HAP-1 (cell line): Measurements from ENCODE around the gene TRPC6.
"Not testable (repeated sequence)": the region's sequence is repeated elsewhere in the genome, so short reads cannot be mapped to it uniquely, and the experiment has no call there.

Experiments used
- DNase-seq, 2 experiments: peaks; one replicate each; pipeline ENCODE4 v3.0.0-alpha.2; 2016 to 2020; ENCODE audit warnings: low spot score in 2 of 2
- H3K27me3 ChIP-seq: fragments of 250-450 bp; sonication (Bioruptor Pico); 2 replicates; pipeline ENCODE4 v1.5.1; 2020; ENCODE audit warnings: low read depth, mild to moderate bottlenecking, moderate library complexity
- H3K36me3 ChIP-seq: fragments of 250-450 bp; sonication (Bioruptor Pico); replicated peaks from 2 replicates; pipeline ENCODE4 v1.5.1; 2020; ENCODE audit warnings: mild to moderate bottlenecking
- H3K4me1 ChIP-seq: fragments of 250-450 bp; sonication (Bioruptor Pico); 2 replicates; pipeline ENCODE4 v1.5.1; 2020; ENCODE audit warnings: mild to moderate bottlenecking
- H3K4me3 ChIP-seq: fragments of 250-450 bp; sonication (Bioruptor Pico); 2 replicates; pipeline ENCODE4 v1.5.1; 2020; ENCODE audit warnings: mild to moderate bottlenecking, moderate library complexity
- H3K9me3 ChIP-seq: fragments of 250-450 bp; sonication (Bioruptor Pico); 2 replicates; pipeline ENCODE4 v1.5.1; 2020; ENCODE audit warnings: mild to moderate bottlenecking, moderate library complexity
- in situ Hi-C: fragments of 300-500 bp; cut with MboI; formaldehyde crosslinking; loops from 3 replicates; pipeline ENCODE4 v1.14.3; 2020; ENCODE audit warnings: low sequenced_read_pairs, inconsistent platforms, mixed read lengths

The TRPC6 gene

DNA sequence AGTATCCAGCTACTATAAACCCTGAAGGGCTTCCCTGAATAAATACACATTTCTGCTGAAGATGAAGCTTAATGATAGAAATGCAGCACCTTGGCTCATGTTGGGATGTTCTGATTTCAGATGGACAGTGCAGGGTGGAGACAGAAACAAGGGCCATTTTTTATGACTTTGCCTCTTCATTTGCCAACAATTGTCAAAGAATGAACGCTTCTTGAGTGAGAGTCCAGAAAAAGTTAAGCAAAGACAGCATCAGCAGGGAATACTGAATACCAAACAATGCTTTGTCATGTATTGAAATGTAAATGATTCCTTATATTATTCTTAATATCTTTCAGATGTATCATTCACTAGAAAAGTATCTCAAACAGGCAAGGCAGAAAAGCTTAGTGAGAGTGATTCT lies 84.9 kb downstream of the TRPC6 start:
- no peak for DNase-seq
- Histone ChIP-seq H3K36me3 (no peaks in the 10 kb centered on the region), H3K9me3 (no peaks in the 10 kb centered on the region), H3K4me1 (no peaks in the 10 kb centered on the region), H3K27me3 (no peaks in the 10 kb centered on the region), H3K4me3 (no peak overlapping the region)
- in situ Hi-C loops = no loop called here

DNA sequence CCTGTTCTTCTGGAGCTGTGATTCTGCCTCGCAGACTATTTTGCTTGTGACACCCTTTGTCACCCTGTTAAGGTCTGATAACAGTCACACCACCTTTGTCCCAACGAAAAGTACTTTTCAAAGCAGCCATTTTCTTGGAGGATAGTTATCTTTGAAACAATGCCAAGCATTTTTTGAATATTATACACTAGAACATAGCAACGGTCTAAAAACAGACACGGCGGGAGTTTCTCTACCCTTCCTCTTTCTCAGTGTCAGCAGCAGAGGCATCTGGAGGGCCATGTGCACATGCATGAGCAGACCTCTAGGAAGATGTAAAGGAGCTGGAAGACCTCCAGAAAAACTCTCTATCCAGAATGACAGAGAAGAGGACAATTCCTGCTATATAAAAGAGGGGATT lies 86.5 kb downstream of the TRPC6 start:
- DNase-seq = no peak
- Histone ChIP-seq H3K27me3 (no peaks in the 10 kb centered on the region), H3K36me3 (no peaks in the 10 kb centered on the region), H3K4me1 (no peaks in the 10 kb centered on the region), H3K4me3 (no peak overlapping the region), H3K9me3 (no peaks in the 10 kb centered on the region)
- in situ Hi-C loops = no loop called here

DNA sequence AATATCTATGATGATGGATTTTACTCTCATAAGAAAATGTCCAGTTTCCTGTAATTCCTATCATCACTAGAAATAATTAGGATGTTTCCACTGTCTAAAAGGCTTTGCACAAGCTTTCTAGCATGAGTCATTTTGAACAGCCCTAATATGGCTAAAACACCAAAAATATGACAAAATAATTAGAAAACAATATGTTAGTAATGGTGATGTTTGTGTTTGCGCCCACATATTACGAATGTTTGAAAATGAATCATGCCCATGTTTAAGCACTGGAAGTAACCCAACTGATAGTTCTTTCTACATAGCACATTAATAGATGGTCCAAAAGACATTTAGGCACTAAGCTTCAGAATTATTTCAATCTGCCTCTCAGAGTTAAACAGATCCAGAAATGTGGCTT lies 96.0 kb downstream of the TRPC6 start:
- Histone ChIP-seq H3K27me3 (no peaks in the 10 kb centered on the region), H3K36me3 (no peaks in the 10 kb centered on the region), H3K4me1 (no peaks in the 10 kb centered on the region), H3K4me3 (no peak overlapping the region), H3K9me3 (no peaks in the 10 kb centered on the region)
- no peak for DNase-seq
- in situ Hi-C loops = no loop called here

DNA sequence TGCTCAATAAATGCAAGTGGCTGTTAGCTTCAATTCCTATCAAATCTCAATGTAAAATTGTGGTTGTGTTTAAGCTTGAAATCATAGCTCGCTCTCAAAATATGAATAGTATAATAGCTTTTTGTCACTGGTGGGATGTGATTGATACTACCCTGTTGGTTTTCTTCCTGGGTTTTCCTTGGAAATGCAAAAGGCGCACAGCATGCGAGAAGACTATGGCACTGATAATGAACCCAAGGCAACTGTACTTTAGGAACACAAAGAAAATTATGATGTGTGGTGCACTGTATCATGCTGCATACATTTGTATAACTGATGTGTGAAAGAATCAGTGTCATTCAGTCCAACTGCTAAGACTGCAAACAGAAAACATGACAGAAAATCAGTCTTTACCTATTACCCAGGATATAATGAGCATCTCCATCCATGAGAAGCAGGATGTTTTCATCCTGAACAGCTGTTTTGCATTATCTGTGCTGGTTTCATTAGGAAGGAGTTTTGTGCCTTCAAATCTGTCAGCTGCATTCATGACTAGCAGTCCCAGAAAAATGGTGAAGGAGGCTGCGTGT lies 101.2 kb downstream of the TRPC6 start:
- Histone ChIP-seq H3K36me3 (no peaks in the 10 kb centered on the region), H3K4me3 (no peak overlapping the region), H3K9me3 (no peaks in the 10 kb centered on the region), H3K4me1 (no peaks in the 10 kb centered on the region), H3K27me3 (no peaks in the 10 kb centered on the region)
- in situ Hi-C loops = no loop called here
- no peak for DNase-seq

DNA sequence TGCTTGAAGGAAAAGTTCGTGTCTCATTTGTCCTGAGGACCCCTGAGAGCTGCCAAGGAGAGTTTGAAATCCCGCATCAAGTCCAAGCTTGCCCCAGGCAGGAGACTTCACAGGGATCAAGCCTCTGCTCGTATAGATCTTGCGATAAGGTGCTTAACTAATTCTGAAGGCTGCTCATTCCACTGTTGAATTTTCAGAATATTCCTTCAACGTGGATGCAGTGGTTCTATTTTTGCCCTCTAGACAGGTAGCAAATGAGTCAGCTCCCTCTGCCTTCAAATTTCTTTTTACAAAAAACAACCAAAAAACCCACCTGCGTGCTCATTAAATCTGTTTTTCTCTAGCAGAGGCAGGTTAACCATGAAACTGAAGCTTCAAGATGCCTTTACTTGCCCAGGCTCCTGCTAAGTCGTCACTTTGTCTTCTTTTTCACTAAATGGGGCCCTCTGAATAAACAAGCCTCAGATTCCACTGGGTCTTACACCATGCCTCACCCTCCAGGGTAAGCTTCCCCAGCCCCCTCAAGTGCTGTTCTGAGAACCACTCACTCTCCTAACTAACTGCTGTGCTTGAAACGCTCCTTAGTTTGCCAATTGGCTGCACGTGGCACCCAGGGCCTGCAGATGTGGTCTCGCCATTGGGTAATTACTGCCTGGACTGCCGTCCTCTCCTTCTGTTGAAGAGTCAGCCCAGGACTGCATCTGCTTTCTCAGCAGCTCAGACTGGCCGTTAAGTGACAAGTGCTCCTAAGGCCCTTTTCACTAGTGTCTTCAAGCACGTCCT lies 105.0 kb downstream of the TRPC6 start:
- Histone ChIP-seq H3K4me3 (no peak overlapping the region), H3K4me1 (no peaks in the 10 kb centered on the region; the same call in 1 of the 2 replicates), H3K9me3 (no peaks in the 10 kb centered on the region), H3K27me3 (no peaks in the 10 kb centered on the region), H3K36me3 (no peaks in the 10 kb centered on the region)
- in situ Hi-C loops = no loop called here
- no peak for DNase-seq

DNA sequence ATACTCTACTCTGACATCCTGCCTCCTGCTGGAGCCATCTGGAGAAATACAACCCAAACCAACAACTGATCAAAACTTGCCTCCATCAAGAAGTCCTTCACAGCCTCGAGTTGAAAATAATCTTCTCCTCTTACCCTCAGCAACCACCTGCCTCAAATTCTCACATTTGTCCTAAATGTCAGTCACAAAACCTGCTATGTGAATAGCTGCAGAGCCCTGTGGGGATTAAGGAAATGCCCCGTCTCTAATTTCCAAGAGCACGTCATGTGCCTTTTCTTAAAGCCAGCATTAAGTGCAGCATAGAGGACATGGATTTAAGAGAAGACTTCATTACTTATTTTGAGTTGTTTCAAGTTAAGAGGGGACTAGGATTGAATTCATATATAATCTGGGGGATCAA lies 105.9 kb downstream of the TRPC6 start:
- in situ Hi-C loops = no loop called here
- Histone ChIP-seq H3K27me3 (no peaks in the 10 kb centered on the region), H3K36me3 (no peaks in the 10 kb centered on the region), H3K4me1 (no peaks in the 10 kb centered on the region; the same call in 1 of the 2 replicates), H3K4me3 (no peak overlapping the region), H3K9me3 (no peaks in the 10 kb centered on the region)
- no peak for DNase-seq

DNA sequence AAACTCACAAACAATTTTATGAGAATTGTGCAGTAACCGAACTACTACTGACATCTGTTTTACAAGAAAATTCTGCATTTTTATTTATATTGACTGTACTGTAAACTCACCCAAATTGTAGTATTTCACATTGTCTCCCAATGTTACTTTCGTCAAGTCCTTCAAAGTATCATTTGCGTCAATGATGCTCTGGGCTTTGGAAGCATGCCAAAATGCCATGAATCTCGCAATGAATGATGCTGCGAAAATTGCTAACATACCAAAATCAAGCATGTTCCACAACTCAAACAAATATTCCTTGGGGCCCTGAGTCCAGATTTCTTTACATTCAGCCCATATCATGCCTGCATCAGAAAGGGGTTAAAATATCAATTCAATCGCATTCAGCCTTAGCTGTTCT lies 107.6 kb downstream of the TRPC6 start:
- H3K36me3 ChIP-seq = no peaks in the 10 kb centered on the region
- in situ Hi-C loops = no loop called here
- no peak for DNase-seq
- H3K27me3 ChIP-seq = no peaks in the 10 kb centered on the region
- no peak overlapping the region for H3K4me3 ChIP-seq
- no peaks in the 10 kb centered on the region; the same call in 1 of the 2 replicates for H3K4me1 ChIP-seq
- H3K9me3 ChIP-seq = no peaks in the 10 kb centered on the region

DNA sequence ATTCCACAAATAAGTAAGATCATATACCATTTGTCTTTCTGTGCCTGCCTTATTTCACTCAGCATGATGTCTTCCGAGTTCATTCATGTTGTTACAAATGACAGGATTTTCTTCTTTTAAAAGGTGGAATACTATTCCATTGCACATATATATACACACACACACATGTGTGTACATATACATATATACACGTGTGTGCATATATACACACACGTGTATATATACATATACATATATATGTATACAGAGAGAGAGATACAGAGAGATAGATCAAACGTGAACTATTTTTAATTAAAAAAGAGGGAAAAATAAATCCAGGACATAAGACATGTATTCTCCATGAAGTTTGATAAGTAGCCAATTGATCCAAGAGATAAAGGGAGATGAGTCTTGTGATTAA lies 108.1 kb downstream of the TRPC6 start:
- Histone ChIP-seq H3K9me3 (no peaks in the 10 kb centered on the region), H3K4me3 (no peak overlapping the region), H3K4me1 (no peaks in the 10 kb centered on the region; the same call in 1 of the 2 replicates), H3K27me3 (no peaks in the 10 kb centered on the region), H3K36me3 (no peaks in the 10 kb centered on the region)
- DNase-seq = no peak
- in situ Hi-C loops = no loop called here

DNA sequence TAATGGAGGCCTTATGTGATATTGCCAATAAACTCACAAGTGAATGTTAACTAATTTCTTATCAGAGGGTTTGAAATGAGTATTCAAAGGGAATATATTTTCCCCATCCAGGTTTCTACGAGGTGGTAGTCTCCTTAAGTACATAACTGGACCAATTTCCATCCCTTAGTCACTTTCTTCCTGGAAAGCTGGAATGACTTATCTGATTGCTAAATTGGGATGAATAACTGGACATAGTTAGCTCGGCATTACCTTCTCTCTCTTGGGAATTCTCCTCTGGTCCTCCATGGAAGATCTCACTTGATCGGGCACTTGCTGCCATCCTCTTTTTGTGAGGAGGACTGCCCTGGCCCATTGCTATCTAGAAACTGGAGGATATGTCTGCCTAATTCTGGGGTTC lies 109.1 kb downstream of the TRPC6 start:
- in situ Hi-C loops = no loop called here

DNA sequence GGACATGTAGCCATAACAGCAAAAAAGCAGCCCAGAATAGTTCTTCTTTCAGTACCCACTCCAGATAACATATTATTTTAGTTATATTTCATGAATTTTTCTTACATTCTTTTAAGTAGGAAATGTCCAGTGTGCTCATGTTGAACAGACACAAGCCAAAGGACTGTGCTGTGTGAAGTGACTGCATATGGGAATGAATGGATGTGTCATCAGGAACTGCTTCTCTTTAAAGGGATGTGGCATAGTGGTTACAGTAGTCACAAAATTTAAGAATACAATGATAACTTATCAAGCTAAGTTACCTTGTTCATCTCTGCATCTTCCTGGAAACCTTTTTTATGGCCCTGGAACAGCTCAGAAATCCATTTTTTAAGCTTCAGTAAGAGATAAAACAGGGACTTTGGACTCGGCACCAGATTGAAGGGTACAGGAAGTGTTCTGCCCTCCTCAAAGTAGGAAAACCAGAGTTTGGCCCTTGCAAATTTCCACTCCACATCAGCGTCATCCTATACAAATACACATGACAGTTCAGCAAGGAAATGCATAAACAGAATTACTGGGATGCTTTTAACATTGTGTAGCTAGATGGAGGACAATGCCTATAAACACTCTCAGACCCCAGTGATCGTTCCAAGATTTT lies 112.8 kb downstream of the TRPC6 start:
- Histone ChIP-seq H3K9me3 (no peaks in the 10 kb centered on the region), H3K4me3 (no peak overlapping the region), H3K36me3 (no peaks in the 10 kb centered on the region), H3K27me3 (no peaks in the 10 kb centered on the region), H3K4me1 (no peaks in the 10 kb centered on the region; the same call in 1 of the 2 replicates)
- DNase-seq = no peak
- in situ Hi-C loops = no loop called here

More for the DNA sequence above, 109.1 kb downstream of the TRPC6 start:
- no peaks in the 10 kb centered on the region for H3K36me3 ChIP-seq
- no peaks in the 10 kb centered on the region for H3K9me3 ChIP-seq
- no peak for DNase-seq
- H3K4me1 ChIP-seq = no peaks in the 10 kb centered on the region; the same call in 1 of the 2 replicates
- no peaks in the 10 kb centered on the region for H3K27me3 ChIP-seq
- H3K4me3 ChIP-seq = no peak overlapping the region

DNA sequence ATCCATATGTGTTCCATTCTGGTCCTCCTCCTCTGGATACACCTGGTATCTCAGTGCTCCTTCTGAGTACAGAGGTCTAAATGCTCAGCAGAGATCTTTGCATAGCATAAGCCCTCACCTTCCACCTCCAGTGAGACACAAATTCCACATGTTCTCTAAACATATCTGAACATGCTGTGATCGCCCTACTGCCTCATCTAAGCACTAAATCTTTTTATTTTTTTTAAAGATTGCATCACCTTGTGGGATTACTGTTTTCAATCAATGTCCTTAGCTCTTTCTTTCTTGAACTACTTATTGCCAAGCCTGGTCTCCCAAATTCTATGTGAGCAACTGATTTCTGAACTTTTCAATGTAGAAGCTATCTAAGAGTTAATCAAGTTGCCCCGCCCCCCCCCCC lies 113.4 kb downstream of the TRPC6 start:
- no peaks in the 10 kb centered on the region for H3K27me3 ChIP-seq
- in situ Hi-C loops = no loop called here
- H3K36me3 ChIP-seq = no peaks in the 10 kb centered on the region
- H3K9me3 ChIP-seq = no peaks in the 10 kb centered on the region
- no peak overlapping the region for H3K4me3 ChIP-seq
- no peaks in the 10 kb centered on the region; the same call in 1 of the 2 replicates for H3K4me1 ChIP-seq
- no peak for DNase-seq

DNA sequence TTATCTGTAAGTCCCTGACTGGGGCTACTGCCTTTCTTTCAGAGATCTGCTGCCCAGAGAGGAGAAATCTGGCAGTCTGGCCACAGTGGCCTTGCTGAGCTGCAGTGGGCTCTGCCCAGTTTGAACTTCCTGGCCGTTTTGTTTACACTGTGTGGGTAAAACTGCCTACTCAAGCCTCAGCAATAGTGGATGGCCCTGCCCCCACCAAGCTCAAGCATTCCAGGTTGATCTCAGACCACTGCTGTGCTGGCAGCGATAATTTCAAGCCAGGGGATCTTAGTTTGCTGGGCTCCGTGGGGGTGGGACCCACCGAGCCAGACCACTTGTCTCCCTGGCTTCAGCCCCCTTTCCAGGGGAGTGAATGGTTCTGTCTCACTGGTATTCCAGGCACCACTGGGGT lies 117.5 kb downstream of the TRPC6 start:
- Histone ChIP-seq H3K27me3 (no peaks in the 10 kb centered on the region), H3K36me3 (no peaks in the 10 kb centered on the region), H3K9me3 (no peaks in the 10 kb centered on the region), H3K4me1 (no peaks in the 10 kb centered on the region), H3K4me3 (no peak overlapping the region)
- in situ Hi-C loops = no loop called here
- no peak for DNase-seq

DNA sequence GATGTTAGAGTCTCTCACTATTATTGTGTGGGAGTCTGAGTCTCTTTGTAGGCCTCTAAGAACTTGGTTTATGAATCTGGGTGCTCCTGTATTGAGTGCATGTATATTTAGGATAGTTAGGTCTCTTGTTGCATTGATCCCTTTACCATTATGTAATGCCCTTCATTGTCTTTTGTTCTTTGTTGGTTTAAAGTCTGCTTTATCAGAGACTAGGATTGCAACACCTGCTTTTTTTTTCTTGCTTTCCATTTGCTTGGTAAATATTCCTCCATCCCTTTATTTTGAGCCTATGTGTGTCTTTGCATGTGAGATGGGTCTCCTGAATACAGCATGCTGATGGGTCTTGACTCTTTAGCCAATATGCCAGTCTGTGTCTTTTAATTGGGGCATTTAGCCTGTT lies 119.4 kb downstream of the TRPC6 start:
- H3K4me3 ChIP-seq, in situ Hi-C loops, H3K27me3 ChIP-seq, H3K36me3 ChIP-seq, H3K9me3 ChIP-seq, H3K4me1 ChIP-seq, DNase-seq: not testable (repeated sequence)

DNA sequence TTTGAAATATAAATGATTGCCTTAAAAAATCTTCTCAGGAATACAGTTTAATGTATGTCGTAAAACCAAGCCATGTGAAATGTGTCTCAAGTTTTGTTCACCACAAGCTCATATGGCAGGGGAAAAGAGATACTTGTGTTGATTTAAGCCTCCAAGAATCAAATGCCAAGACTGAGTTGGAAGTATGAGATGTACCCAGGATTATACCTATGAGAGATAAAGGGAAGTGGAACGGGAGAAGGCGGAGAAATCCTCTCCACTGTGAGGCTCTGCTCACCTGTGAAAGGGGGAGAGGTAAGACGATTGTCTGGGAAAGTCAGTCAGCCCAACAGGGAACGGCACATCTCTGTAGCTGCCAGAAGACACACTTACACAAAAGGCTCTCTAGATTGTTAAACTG lies 124.8 kb downstream of the TRPC6 start:
- no peak for DNase-seq
- Histone ChIP-seq H3K4me3 (no peak overlapping the region), H3K27me3 (no peaks in the 10 kb centered on the region), H3K9me3 (no peaks in the 10 kb centered on the region), H3K4me1 (no peaks in the 10 kb centered on the region), H3K36me3 (no peaks in the 10 kb centered on the region)
- in situ Hi-C loops = no loop called here
